CD4-positive, alpha-beta T cell (primary cell): Measurements from ENCODE around the gene RPP25L. TPM values are rescaled to one million over a fixed set of nuclear protein-coding genes. Genes with fewer than 3 reads are reported as not detected.

ENCODE experiments used
- ATAC-seq: fragments of 200-7000 bp; cut with Tn5 transposase; one replicate; pipeline ENCODE4 v1.10.0; 2022; ENCODE audit warnings: mild to moderate bottlenecking; ENCODE audit not compliant: poor library complexity
- CTCF ChIA-PET: fragments of 350-600 bp; sonication (Branson Sonifier 250); formaldehyde crosslinking; loops from one replicate; lab custom pipeline; 2021; ENCODE audit warnings: antibody characterized with exemption, inconsistent platforms; lab: Charles Lee
- POLR2A ChIA-PET: fragments of 350-600 bp; sonication (Branson Sonifier 250); formaldehyde crosslinking; loops from one replicate; lab custom pipeline; 2021; ENCODE audit warnings: antibody characterized with exemption, inconsistent platforms; lab: Charles Lee
- DNase-seq, 14 experiments: peaks; one replicate each; pipeline ENCODE4 v3.0.0-alpha.2; 2013 to 2020; ENCODE audit warnings: mixed read lengths in 2 of 14
- H3K27ac ChIP-seq, 2 donors: one replicate each; pipeline versions ENCODE4 v1.5.1 to v1.7.0; 2013; ENCODE audit warnings: low read length in 2 of 2, low read depth in 1 of 2, mild to moderate bottlenecking in 1 of 2
- H3K27me3 ChIP-seq, 2 experiments: 1 replicate in 1 of 2; 2 replicates in 1 of 2; pipeline versions ENCODE4 v1.6.1 to v1.7.0; 2013; ENCODE audit warnings: low read length in 2 of 2, control low read depth in 1 of 2, mild to moderate bottlenecking in 1 of 2, moderate library complexity in 1 of 2; ENCODE audit not compliant: insufficient read depth in 2 of 2, control insufficient read depth in 1 of 2
- H3K36me3 ChIP-seq: one replicate; pipeline ENCODE4 v1.6.1; 2013; ENCODE audit warnings: low read length, control low read depth; ENCODE audit not compliant: insufficient read depth
- H3K4me1 ChIP-seq: one replicate; pipeline ENCODE4 v1.6.1; 2013; ENCODE audit warnings: low read length, control low read depth; ENCODE audit not compliant: insufficient read depth
- H3K4me3 ChIP-seq: one replicate; pipeline ENCODE4 v1.5.1; 2013; ENCODE audit warnings: mild to moderate bottlenecking, low read length, moderate library complexity
- H3K9me3 ChIP-seq, 2 experiments: 1 replicate in 1 of 2; 2 replicates in 1 of 2; pipeline versions ENCODE4 v1.6.1 to v1.7.0; 2013; ENCODE audit warnings: low read length in 2 of 2, mild to moderate bottlenecking in 2 of 2, control low read depth in 1 of 2, moderate library complexity in 1 of 2; ENCODE audit not compliant: control insufficient read depth in 1 of 2, insufficient read depth in 1 of 2
- H3K27ac Mint-ChIP-seq: one replicate; pipeline ENCODE4 v1.8.0; 2020; ENCODE audit warnings: mixed read lengths
- H3K27me3 Mint-ChIP-seq: one replicate; pipeline ENCODE4 v1.8.0; 2021; ENCODE audit warnings: mixed read lengths
- H3K36me3 Mint-ChIP-seq: one replicate; pipeline ENCODE4 v1.8.0; 2021; ENCODE audit warnings: low read depth, mixed read lengths
- H3K4me1 Mint-ChIP-seq: one replicate; pipeline ENCODE4 v1.8.0; 2021; ENCODE audit warnings: low read depth, mixed read lengths
- H3K4me3 Mint-ChIP-seq: one replicate; pipeline ENCODE4 v1.8.0; 2020; ENCODE audit warnings: mild to moderate bottlenecking, mixed read lengths
- H3K9me3 Mint-ChIP-seq: one replicate; pipeline ENCODE4 v1.8.0; 2020; ENCODE audit warnings: mixed read lengths
- intact Hi-C, 2 experiments: fragments of 100-400 bp; cut with DNase I in 1 of 2; cut with micrococcal nuclease in 1 of 2; formaldehyde crosslinking; loops; one replicate each; pipeline versions ENCODE4 v1.15.1 to v1.9.0; 2023 to 2025; cut with DNase I, micrococcal nuclease
- total RNA-seq, 174 experiments: library from RNA in 2 of 174; stranded (reverse) in 2 of 174; gene quantifications; one replicate each; pipeline ENCODE4 v1.2.3 and lab custom pipeline; 2021 to 2026
- TF ChIP-seq, protein P1 (sequence below): fragments of 200-600 bp; IDR thresholded peaks from one replicate; pipeline ENCODE4 v1.8.0; 2022; ENCODE audit warnings: antibody characterized with exemption, mild to moderate bottlenecking

Gene RPP25L
- total RNA-seq, 2 experiments from 2014 or later, result 4.6 to 5.7 TPM

DNA sequence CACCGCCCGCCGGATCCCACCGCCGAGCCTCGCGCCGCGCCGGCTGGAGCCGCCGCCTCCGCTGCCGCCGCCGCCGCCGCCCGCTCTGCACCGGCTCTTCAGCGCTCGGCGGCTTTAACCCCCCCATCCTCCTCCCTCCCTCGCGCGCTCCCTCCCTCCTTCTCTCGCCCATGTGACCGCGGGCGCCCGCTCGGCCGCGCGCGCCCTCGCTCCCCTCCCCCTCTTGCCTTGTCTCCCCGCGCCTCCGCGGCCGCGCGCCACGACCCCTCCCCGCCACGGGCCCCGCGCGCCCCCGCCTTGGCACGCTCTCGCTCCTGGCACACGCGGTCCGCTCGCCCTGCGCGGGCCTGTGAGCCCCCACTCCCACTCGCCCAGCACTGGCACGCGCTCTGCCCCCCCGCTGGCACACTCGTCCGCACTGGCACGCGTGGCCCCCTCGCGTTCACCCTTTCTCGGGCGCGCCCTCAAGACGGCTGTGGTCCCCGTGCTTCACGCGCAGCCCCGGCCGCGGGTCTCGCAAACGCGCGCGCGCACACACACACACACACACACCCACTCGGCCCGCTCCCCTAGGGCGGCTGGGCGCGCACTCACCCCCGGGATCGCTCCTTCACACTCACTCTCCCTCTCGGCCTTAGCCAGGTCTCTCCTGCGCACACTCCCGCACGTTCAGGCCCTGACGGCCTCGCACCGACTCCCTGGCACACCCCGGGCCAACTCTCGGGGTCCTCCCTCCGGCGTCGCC is 22.1 kb downstream of the RPP25L start, which contains the start of gene CNTFR:
Gene CNTFR (minus strand): TSS at position 89 of the 745 bp plus-strand sequence. CDS start 20,743 bp downstream, outside the sequence.
- Histone ChIP-seq H3K4me1 (peaks cover 30% of the 10 kb centered on the region), H3K4me3 (peak within 1 kb of the TSS; percentile 63), H3K36me3 (no peaks in the 10 kb centered on the region), H3K27ac (no peak within 1 kb of the TSS), H3K9me3 (peaks cover 0 to 17% of the 10 kb centered on the region in 2 experiments), H3K27me3 (peaks cover 76 to 91% of the 10 kb centered on the region in 2 experiments)
- Mint-ChIP-seq H3K27me3 (peaks cover 88% of the 10 kb centered on the region), H3K4me3 (peak within 1 kb of the TSS; percentile 80), H3K27ac (no peak within 1 kb of the TSS), H3K4me1 (peaks cover 26% of the 10 kb centered on the region), H3K36me3 (no peaks in the 10 kb centered on the region), H3K9me3 (no peaks in the 10 kb centered on the region)
- peak in 2 of 14 experiments; percentile 45 to 49 for DNase-seq
- ATAC-seq, result peak; percentile 50
- ChIA-PET CTCF (no interaction called here), POLR2A (no interaction called here)
- intact Hi-C loops, result loop anchor here (5.0 to 10.0 kb wide), 2 partner anchors 45 to 258 kb away; no protein-coding TSS in a partner anchor
- TF ChIP-seq, protein P1, sequence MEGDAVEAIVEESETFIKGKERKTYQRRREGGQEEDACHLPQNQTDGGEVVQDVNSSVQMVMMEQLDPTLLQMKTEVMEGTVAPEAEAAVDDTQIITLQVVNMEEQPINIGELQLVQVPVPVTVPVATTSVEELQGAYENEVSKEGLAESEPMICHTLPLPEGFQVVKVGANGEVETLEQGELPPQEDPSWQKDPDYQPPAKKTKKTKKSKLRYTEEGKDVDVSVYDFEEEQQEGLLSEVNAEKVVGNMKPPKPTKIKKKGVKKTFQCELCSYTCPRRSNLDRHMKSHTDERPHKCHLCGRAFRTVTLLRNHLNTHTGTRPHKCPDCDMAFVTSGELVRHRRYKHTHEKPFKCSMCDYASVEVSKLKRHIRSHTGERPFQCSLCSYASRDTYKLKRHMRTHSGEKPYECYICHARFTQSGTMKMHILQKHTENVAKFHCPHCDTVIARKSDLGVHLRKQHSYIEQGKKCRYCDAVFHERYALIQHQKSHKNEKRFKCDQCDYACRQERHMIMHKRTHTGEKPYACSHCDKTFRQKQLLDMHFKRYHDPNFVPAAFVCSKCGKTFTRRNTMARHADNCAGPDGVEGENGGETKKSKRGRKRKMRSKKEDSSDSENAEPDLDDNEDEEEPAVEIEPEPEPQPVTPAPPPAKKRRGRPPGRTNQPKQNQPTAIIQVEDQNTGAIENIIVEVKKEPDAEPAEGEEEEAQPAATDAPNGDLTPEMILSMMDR, result no peak

DNA sequence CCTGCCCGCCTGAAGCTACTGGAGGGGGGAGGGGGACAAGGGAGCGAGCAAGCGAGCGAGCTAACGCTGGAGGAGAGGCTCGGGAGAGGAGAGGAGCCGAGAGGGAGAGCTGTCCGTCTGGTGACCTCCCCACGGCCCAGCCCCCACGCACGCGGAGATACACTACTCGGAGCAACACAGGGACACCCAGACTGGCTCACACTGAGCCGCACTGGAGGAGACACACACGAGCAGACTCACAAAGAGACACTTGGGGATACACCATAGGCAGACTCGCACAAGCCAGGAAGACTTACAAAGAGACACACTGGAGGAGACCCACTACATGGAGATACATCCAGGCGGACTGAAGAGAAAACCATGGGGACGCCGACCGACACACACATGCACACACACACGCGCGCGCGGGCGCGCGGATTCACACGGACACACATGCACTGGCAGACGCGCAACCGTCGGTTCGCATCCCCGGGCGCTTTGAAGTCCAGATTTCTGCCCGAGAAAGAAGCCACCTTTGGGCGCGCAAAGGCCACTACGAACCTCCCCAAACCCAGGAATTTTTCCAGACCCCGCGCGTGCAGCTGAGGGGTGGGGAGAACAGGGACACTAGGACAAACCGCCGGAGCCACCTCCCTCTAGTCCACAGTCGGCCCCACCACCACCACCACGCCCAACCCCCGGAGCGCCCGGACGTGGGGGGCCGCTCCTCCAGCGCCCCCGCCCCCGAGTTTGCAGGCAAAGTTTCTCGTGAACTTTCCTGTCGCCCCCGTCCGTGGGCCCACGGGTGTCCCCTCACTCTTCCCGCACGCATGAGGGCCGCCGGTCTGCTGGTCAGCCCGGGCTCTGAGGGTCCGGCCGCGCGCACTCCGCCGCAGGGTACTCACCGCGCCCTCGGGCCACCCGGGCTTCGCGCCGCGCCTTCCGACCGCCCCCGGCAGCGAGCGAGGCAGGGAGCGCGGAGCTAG is 22.9 kb downstream of the RPP25L start:
- Histone ChIP-seq H3K36me3 (no peaks in the 10 kb centered on the region), H3K9me3 (peaks cover 0 to 17% of the 10 kb centered on the region in 2 experiments), H3K4me1 (peaks cover 30% of the 10 kb centered on the region), H3K4me3 (no peak overlapping the region), H3K27ac (no peak overlapping the region), H3K27me3 (peaks cover 72 to 93% of the 10 kb centered on the region in 2 experiments)
- DNase-seq, result peak in 1 of 14 experiments; percentile 23
- H3K9me3 Mint-ChIP-seq, result no peaks in the 10 kb centered on the region
- peaks cover 90% of the 10 kb centered on the region for H3K27me3 Mint-ChIP-seq
- intact Hi-C loops, result no loop called here
- H3K27ac Mint-ChIP-seq, result no peak overlapping the region
- H3K36me3 Mint-ChIP-seq, result no peaks in the 10 kb centered on the region
- peak overlapping the region; percentile 74 for H3K4me3 Mint-ChIP-seq
- ChIA-PET POLR2A (no interaction called here), CTCF (no interaction called here)
- peaks cover 26% of the 10 kb centered on the region for H3K4me1 Mint-ChIP-seq
- no peak for ATAC-seq
- TF ChIP-seq, protein P1, result no peak

DNA sequence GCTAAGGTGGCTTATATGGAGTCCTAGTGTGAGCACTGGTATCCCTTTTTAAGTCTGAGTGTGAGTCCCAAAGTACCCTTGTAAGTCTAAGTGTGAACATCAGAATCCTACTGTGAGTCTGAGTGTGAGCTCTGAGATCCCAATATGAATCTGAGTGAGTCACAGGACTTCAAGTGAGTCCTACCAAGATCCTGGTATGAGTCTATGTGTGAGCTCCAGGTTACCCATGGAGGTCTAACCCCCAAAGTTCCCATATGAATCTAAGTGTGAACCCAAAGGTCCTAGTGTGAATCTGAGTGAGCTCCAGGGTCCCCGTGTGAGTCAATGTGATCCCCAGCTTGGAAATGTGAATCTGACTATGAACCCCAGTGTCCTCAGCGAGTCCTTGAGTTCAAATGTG is 24.6 kb downstream of the RPP25L start:
- Histone ChIP-seq H3K36me3 (no peaks in the 10 kb centered on the region), H3K4me1 (peaks cover 30% of the 10 kb centered on the region), H3K4me3 (no peak overlapping the region), H3K27ac (no peak overlapping the region), H3K27me3 (peaks cover 60 to 89% of the 10 kb centered on the region in 2 experiments), H3K9me3 (peaks cover 0 to 17% of the 10 kb centered on the region in 2 experiments)
- ATAC-seq, result no peak
- DNase-seq, result no peak
- TF ChIP-seq, protein P1, result no peak
- H3K4me1 Mint-ChIP-seq, result peaks cover 20% of the 10 kb centered on the region
- ChIA-PET CTCF (no interaction called here), POLR2A (no interaction called here)
- no peak overlapping the region for H3K27ac Mint-ChIP-seq
- H3K27me3 Mint-ChIP-seq, result peaks cover 90% of the 10 kb centered on the region
- H3K9me3 Mint-ChIP-seq, result no peaks in the 10 kb centered on the region
- no peaks in the 10 kb centered on the region for H3K36me3 Mint-ChIP-seq
- intact Hi-C loops, result no loop called here
- H3K4me3 Mint-ChIP-seq, result peak overlapping the region; percentile 74
